Measurements from ENCODE around the gene EXOC6. TPM values are rescaled to one million over a fixed set of nuclear protein-coding genes. Genes with fewer than 3 reads are reported as not detected.

Gene EXOC6
- total and polyA plus RNA-seq, 11 donors, result 5.8 to 12.3 (median 9.9) TPM

GRCh38 chr10:92813979-92814378 is 34.3 kb upstream of the EXOC6 start:
- no peak overlapping the region for H3K4me3 ChIP-seq
- 70 to 80% (median 73%) methylated on average over 4 of the region's 4 CpGs for WGBS, 4 donors
- intact Hi-C loops (cut with DNase I), result loop anchor here in 5 of 10 donors (5.0 to 10.0 kb wide), 3 partner anchors 57 to 119 kb away; no protein-coding TSS in a partner anchor

GRCh38 chr10:92814790-92815189 is 33.5 kb upstream of the EXOC6 start:
- no peak overlapping the region for H3K4me3 ChIP-seq
- H3K27ac ChIP-seq, result no peak overlapping the region
- WGBS, 4 donors, result 61 to 73% (median 67%) methylated on average over 2 of the region's 2 CpGs
- ATAC-seq (no peak), DNase-seq (no peak)
- TF ChIP-seq POLR2A (IDR thresholded peaks at IDR 0.05) (no peak), CTCF (IDR thresholded peaks at IDR 0.05) (no peak)
- no peaks in the 10 kb centered on the region for H3K9me3 ChIP-seq
- H3K4me1 ChIP-seq, result peaks cover 0 to 13% (median 0%) of the 10 kb centered on the region in 12 donors
- intact Hi-C loops (cut with DNase I), result loop anchor here in 5 of 10 donors (5.0 to 10.0 kb wide), 4 partner anchors 57 to 122 kb away; no protein-coding TSS in a partner anchor
- H3K27me3 ChIP-seq, result no peaks in the 10 kb centered on the region
- H3K36me3 ChIP-seq, result no peaks in the 10 kb centered on the region

More at GRCh38 chr10:92813979-92814378, 34.3 kb upstream of the EXOC6 start:
- no peaks in the 10 kb centered on the region for H3K9me3 ChIP-seq
- ATAC-seq (no peak), DNase-seq (no peak)
- H3K27ac ChIP-seq, result no peak overlapping the region
- TF ChIP-seq CTCF (IDR thresholded peaks at IDR 0.05), result no peak
- no peak for TF ChIP-seq POLR2A (IDR thresholded peaks at IDR 0.05)
- peaks cover 0 to 13% (median 0%) of the 10 kb centered on the region in 12 donors for H3K4me1 ChIP-seq
- no peaks in the 10 kb centered on the region for H3K36me3 ChIP-seq
- no peaks in the 10 kb centered on the region for H3K27me3 ChIP-seq

GRCh38 chr10:92816091-92816531 is 32.2 kb upstream of the EXOC6 start:
- Histone ChIP-seq H3K27ac (peak overlapping the region in 2 of 12 donors; percentile 21 to 29), H3K4me3 (no peak overlapping the region), H3K27me3 (no peaks in the 10 kb centered on the region), H3K9me3 (no peaks in the 10 kb centered on the region), H3K4me1 (peaks cover 0 to 13% (median 0%) of the 10 kb centered on the region in 12 donors), H3K36me3 (no peaks in the 10 kb centered on the region)
- peak in 2 of 4 donors; percentile 34 to 88 for ATAC-seq
- no peak for DNase-seq
- 39 to 61% (median 49%) methylated on average over 1 of the region's 1 CpG for WGBS, 4 donors
- TF ChIP-seq CTCF (IDR thresholded peaks at IDR 0.05) (peak in 2 of 12 donors; percentile 15 to 26), POLR2A (IDR thresholded peaks at IDR 0.05) (no peak)
- intact Hi-C loops (cut with DNase I), result loop anchor here in 5 of 10 donors (5.0 to 10.0 kb wide), 3 partner anchors 61 to 124 kb away; no protein-coding TSS in a partner anchor

- DNase-seq (no peak), ATAC-seq (peak in 3 of 4 donors; percentile 64 to 86 (median 71))
- H3K4me1 ChIP-seq, result peaks cover 0 to 22% (median 10%) of the 10 kb centered on the region in 12 donors
- 45 to 56% (median 51%) methylated on average over 6 of the region's 6 CpGs for WGBS, 4 donors
- H3K4me3 ChIP-seq, result no peak overlapping the region
- no peaks in the 10 kb centered on the region for H3K27me3 ChIP-seq
- H3K36me3 ChIP-seq, result no peaks in the 10 kb centered on the region
- peak overlapping the region in 9 of 12 donors; percentile 1 to 53 (median 37) for H3K27ac ChIP-seq
- peaks cover 0 to 3% (median 0%) of the 10 kb centered on the region in 12 donors for H3K9me3 ChIP-seq
- TF ChIP-seq CTCF (IDR thresholded peaks at IDR 0.05) (no peak), POLR2A (IDR thresholded peaks at IDR 0.05) (no peak)
- intact Hi-C loops (cut with DNase I), result loop anchor here in 4 of 10 donors (2.0 to 10.0 kb wide), 4 partner anchors 53 to 60 kb away; no protein-coding TSS in a partner anchor
Measured at GRCh38 chr10:92822060-92822634, 26.2 kb upstream of the EXOC6 start.

Data from heart left ventricle (tissue), 16 donors.